ENCODE measurements around the gene PIAS4.

DNA sequence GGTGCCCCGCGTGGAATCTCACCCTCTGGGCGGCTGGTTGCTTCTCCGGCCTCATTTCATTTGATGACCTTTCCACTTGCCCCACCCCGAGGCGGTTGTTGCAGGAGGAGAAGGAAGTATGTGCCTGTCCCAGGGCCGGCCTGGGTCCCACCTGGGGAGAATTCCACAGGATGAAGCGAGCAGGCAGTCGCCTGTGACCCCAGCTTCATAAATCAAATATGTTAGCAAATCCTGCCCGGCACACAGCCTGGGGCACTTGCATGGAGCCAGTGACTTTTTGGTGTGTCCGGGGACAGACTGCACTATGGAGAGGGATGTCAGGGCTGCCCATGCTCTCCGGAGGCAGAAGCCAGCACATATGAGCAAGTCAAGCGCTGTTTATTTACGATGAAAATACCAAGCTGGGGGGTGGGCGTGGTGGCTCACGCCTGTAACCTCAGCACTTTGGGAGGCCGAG, 78.9 kb downstream of the PIAS4 start:
- TF ChIP-seq POLR2AphosphoS5 (IDR thresholded peaks at IDR 0.05; ENCODE audit: low read length) (no peak), CTCF (IDR thresholded peaks at IDR 0.05 in 2 of 3, conservative IDR thresholded peaks at IDR 0.05 in 1 of 3; ENCODE audit: control insufficient read depth in 2 of 3, extremely low read depth in 1 of 3, insufficient read depth in 1 of 3, low read depth in 3 of 3, low read length in 3 of 3) (no peak), POLR2A (IDR thresholded peaks at IDR 0.05; ENCODE audit: low read depth, low read length) (0 out of 2 replicates have a peak, but pooled peaks have one; percentile 12), SMC3 (IDR thresholded peaks at IDR 0.05; ENCODE audit: borderline replicate concordance, low read length) (no peak), SIX5 (IDR thresholded peaks at IDR 0.05; ENCODE audit: low read depth, low read length, severe bottlenecking) (no peak), TCF3 (IDR thresholded peaks at IDR 0.05; ENCODE audit: borderline replicate concordance, insufficient read depth, low read depth, low read length) (no peak)
- TF ChIP-seq, protein P1, sequence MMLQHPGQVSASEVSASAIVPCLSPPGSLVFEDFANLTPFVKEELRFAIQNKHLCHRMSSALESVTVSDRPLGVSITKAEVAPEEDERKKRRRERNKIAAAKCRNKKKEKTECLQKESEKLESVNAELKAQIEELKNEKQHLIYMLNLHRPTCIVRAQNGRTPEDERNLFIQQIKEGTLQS (IDR thresholded peaks at IDR 0.05; ENCODE audit: borderline replicate concordance, extremely low read depth, low read depth, low read length), result no peak
